ENCODE data around the gene GPC3. TPM values are rescaled to one million over a fixed set of nuclear protein-coding genes. Genes with fewer than 3 reads are reported as not detected.

The GPC3 gene
- total and polyA plus RNA-seq, 2 experiments from 2014 or later = 36.8 to 60.1 TPM

- no peak for TF ChIP-seq ZNF462 (CRISPR knock-in tag; IDR thresholded peaks at IDR 0.05)
- TF ChIP-seq CTCF (conservative IDR thresholded peaks at IDR 0.05; ENCODE audit: low read depth in 2 of 2) = no peak
- no peak for TF ChIP-seq POLR2AphosphoS5 (IDR thresholded peaks at IDR 0.05; ENCODE audit: low read depth)
- no peak for TF ChIP-seq EZH2 (IDR thresholded peaks at IDR 0.05; ENCODE audit: low read depth, unreplicated experiment)
- no peak for TF ChIP-seq CREB1 (CRISPR knock-in tag; IDR thresholded peaks at IDR 0.05; ENCODE audit: low read depth)
- TF ChIP-seq ZNF331 (CRISPR knock-in tag; IDR thresholded peaks at IDR 0.05; ENCODE audit: low read depth) = no peak
- no peak for TF ChIP-seq NANOG (IDR thresholded peaks at IDR 0.05; ENCODE audit: borderline replicate concordance)
- no peak for TF ChIP-seq JUNB (IDR thresholded peaks at IDR 0.05; ENCODE audit: unreplicated experiment)
- no peak for TF ChIP-seq ZNF114 (CRISPR knock-in tag; IDR thresholded peaks at IDR 0.05)
- no peak for TF ChIP-seq STAT1 (IDR thresholded peaks at IDR 0.05; ENCODE audit: unreplicated experiment)
- no peak for TF ChIP-seq EZH2phosphoT487 (IDR thresholded peaks at IDR 0.05; ENCODE audit: unreplicated experiment)
- TF ChIP-seq ETS1 (IDR thresholded peaks at IDR 0.05) = no peak
Measured at GRCh38 chrX:133859860-133860259, 125.5 kb downstream of the GPC3 start (continued).

All from GM23338 (cell line).